GM13976 (cell line): ENCODE results near the gene CCDC74A.
"Not testable (repeated sequence)": the region's sequence is repeated elsewhere in the genome, so short reads cannot be mapped to it uniquely, and the experiment has no call there.

ENCODE experiments used
- DNase-seq: peaks from one replicate; pipeline ENCODE4 v3.0.0; 2012; ENCODE audit warnings: low spot score
- in situ Hi-C: fragments of 300-500 bp; cut with MboI; formaldehyde crosslinking; loops from one replicate; pipeline ENCODE4 v1.12.0; 2022; ENCODE audit warnings: low sequenced_read_pairs, mixed read lengths, inconsistent platforms; ENCODE audit not compliant: unreplicated experiment
- TF ChIP-seq, protein P1 (sequence below): IDR thresholded peaks from 2 replicates; pipeline ENCODE4 v1.5.1; 2012; ENCODE audit warnings: borderline replicate concordance, mild to moderate bottlenecking; ENCODE audit not compliant: insufficient read depth; ENCODE audit errors: extremely low read depth, missing control alignments, control extremely low read depth

CCDC74A gene

DNA sequence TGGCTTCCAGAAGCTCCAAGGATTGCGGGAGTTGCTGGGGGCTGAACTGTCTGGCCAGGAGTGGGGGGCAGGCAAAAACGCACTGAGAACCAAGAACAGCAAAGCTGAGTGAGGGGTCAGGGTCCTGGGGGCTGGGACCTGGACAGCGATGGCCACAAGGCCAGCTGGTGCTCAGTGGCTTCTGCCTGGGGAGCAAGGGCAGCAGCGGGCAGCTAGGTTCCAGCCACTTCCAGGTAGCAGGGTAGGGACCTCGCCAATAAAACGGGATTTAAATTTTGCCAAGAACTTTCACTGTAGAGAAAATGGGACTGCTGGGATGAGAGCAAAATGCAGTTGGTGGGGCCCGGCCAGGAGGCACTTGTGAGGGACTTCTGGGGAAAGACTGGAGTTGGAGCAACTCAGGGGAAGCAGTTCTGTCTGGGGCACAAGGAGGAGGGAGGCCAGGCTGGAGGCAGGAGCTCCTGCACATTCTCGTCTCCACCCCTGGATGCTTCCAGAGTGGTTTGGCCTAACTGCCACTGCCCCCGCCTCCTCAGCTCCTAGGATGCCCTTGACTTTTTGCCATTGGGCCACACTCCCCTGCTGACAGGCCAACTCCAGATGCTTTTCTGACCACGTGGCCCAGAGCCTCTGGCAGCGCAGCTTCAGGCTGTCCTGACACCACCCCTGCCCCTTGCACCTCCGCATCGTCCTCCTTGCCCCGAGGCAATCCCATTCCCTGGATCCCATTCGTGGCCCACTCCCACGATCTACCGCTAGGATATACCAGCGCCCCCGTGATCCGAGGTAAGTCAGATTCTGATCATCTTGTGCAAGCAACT is 5.5 kb upstream of the CCDC74A start:
- no peak for DNase-seq
- in situ Hi-C loops: no loop called here
- TF ChIP-seq, protein P1, sequence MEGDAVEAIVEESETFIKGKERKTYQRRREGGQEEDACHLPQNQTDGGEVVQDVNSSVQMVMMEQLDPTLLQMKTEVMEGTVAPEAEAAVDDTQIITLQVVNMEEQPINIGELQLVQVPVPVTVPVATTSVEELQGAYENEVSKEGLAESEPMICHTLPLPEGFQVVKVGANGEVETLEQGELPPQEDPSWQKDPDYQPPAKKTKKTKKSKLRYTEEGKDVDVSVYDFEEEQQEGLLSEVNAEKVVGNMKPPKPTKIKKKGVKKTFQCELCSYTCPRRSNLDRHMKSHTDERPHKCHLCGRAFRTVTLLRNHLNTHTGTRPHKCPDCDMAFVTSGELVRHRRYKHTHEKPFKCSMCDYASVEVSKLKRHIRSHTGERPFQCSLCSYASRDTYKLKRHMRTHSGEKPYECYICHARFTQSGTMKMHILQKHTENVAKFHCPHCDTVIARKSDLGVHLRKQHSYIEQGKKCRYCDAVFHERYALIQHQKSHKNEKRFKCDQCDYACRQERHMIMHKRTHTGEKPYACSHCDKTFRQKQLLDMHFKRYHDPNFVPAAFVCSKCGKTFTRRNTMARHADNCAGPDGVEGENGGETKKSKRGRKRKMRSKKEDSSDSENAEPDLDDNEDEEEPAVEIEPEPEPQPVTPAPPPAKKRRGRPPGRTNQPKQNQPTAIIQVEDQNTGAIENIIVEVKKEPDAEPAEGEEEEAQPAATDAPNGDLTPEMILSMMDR: no peak

DNA sequence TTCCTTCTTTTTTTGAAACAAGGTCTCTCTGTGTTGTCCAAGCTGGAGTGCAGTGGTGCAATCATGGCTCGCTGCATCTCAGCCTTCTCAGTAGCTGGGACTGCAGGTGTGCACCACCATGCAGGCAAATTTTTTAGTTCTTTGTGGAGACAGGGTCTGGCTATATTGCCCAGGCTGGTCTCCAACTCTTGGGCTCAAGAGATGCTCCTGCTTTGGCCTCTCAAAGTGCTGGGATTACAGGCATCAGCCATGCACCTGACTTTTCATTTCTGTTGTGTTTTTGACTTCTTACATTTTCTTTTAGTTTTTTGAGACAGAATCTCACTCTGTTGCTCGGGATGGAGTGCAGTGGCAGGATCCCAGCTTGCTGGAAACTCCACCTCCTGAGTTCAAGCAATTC is 2.4 kb upstream of the CCDC74A start:
- in situ Hi-C loops, DNase-seq: not testable (repeated sequence)

DNA sequence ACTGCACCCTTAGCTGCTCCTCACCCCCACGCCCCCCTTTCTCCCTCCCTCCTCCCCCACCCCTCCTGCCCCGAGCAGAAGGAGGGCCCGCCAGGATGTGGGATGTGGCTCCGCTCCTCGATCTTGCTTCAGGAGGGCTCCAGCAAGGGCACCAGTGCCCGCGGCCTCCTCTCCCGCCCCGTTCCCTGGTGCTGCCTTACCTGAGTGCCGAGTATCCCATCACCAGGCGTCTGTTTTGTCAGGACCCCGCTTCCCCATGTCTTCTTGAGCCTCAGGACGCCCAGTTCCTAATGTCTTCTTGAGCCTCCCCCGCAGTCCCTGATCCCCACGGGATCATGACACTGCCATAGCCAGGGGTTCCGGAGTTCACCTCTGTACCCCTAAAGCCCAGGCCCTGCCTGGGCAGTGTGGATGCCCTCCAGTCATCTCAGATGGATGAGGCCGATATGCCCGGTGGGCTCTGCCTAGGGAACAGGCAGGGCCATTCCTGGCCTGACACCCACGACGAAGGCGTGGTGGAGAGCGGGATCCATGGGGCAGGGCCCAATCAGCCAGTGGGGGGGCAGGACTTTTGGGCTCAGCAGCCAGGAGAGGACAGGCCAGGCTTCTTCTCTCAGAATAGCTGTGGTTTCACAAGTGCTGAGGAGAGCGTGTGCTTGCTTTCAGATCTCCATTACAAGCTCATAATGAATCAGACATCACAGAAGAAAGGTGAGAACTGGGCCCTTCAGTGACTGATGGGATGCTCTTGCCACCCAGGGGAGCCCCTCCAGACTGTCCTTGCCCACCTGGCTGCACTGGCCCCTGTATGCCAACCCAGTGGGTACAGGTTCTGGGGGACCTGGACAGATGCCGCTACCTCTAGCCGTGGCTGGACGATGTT is 1.5 kb downstream of the CCDC74A start:
- in situ Hi-C loops: not testable (repeated sequence)
- DNase-seq: peak; percentile 54

DNA sequence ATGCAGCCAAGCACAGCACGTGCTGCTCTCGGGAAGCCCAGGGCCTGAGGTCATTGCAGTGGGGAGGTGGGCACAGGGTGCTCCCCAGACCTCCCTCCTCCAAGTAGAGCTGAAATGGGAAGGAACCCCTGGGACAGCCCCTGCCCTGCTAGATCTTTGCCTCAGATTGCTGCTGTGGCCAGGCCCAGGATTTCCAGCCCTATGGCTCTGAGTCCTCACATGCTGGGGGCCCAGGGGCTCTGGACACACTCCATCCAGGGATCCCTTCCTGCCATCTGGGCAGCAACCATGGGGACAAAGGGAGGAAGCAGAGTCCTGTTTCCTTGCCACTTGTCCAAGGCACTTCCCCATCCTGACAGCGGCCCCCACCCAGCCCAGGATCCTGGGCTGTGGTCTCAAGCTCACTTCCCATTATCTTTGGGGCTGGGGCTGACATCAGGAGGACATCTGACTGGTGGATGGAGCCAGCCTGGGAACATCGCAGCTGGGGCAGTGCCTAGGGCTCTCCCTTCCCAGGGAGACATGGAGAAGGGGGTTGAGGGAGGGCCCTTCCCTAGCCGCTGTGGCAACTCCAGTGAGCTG is 2.3 kb downstream of the CCDC74A start:
- in situ Hi-C loops: not testable (repeated sequence)
- DNase-seq: peak; percentile 2

DNA sequence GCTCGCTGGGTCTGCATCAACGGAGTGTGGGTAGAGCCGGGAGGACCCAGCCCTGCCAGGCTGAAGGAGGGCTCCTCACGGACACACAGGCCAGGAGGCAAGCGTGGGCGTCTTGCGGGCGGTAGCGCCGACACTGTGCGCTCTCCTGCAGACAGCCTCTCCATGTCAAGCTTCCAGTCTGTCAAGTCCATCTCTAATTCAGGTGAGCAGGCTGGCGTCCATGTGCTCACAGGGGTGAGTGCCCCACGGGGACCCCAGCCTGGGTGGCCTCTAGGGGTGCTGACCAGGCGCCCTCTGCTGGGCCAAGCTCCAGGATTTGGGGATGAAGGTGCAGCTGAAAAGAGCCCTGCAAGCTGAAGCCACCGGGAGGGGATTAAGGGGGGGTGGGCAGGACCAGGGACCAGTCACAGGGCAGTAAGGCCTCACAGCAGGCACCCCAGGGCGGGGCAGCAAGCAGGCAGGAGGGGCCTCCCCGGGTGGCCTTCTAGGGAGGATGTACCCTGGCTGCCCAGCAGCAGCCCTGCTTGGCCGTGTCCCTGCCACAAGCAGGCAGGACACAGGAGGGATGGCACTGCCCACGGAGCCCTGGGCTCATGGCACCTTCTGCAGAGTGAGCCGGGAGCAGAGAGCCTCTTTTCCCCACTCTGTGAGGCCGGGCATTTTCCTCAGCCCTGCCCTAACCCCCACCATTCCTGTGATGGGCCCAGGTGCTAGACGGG is 3.1 kb downstream of the CCDC74A start:
- in situ Hi-C loops: not testable (repeated sequence)
- peak; percentile 2 for DNase-seq

DNA sequence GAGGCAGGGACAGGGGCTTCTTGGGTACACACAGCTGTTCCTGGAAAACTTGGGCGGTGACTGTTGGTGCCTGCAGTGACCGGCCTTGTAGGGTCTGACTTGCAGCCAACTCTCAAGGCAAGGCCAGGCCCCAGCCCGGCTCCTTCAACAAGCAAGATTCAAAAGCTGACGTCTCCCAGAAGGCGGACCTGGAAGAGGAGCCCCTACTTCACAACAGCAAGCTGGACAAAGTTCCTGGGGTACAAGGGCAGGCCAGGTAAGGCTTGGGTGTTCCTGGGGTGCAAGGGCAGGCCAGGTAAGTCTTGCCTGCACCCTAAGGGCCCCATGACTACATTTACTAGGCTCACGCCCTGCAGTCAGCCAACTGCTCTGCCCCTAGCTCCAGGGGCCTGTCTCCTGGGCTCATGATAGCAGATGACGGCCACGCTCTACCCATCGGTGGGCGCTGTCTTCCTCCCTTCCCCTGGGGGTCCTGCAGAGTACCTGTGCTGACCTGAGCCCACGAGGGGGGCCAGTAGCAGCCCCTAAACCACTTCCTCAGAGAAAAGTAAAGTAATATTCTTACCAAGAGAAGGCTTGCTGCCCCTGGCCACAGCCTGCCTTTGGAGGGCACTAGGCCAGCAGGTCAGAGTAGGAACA is 4.0 kb downstream of the CCDC74A start:
- DNase-seq, in situ Hi-C loops: not testable (repeated sequence)

DNA sequence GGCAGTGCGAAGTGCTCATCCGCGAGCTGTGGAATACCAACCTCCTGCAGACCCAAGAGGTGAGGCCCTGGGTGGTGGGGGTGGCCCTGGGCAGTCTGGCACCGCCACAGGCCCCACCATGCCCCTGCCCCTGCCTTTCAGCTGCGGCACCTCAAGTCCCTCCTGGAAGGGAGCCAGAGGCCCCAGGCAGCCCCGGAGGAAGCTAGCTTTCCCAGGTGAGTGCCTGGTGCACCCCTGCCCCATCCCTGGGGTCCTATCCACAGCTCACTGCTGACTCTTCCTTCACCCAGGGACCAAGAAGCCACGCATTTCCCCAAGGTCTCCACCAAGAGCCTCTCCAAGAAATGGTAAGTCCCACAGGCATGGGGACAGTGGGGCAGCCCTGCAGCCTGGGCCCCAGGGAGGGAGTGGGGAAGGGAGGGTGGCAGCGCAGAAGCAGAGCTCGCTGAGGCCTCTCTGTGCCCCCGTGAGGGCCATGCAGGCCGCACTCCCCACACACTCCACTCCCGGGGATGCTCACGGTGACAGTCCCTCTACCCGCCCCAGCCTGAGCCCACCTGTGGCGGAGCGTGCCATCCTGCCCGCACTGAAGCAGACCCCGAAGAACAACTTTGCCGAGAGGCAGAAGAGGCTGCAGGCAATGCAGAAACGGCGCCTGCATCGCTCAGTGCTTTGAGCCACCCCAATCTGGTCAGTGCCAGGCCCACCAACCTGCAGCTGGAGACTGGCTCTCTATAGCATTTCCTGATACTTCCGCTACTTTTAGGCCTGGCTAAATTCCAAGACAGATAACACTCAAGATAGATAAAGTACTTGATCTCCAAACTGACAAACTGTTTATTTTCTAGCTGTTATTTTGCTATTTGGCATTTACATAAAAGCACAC is 5.3 kb downstream of the CCDC74A start:
- in situ Hi-C loops, DNase-seq: not testable (repeated sequence)

DNA sequence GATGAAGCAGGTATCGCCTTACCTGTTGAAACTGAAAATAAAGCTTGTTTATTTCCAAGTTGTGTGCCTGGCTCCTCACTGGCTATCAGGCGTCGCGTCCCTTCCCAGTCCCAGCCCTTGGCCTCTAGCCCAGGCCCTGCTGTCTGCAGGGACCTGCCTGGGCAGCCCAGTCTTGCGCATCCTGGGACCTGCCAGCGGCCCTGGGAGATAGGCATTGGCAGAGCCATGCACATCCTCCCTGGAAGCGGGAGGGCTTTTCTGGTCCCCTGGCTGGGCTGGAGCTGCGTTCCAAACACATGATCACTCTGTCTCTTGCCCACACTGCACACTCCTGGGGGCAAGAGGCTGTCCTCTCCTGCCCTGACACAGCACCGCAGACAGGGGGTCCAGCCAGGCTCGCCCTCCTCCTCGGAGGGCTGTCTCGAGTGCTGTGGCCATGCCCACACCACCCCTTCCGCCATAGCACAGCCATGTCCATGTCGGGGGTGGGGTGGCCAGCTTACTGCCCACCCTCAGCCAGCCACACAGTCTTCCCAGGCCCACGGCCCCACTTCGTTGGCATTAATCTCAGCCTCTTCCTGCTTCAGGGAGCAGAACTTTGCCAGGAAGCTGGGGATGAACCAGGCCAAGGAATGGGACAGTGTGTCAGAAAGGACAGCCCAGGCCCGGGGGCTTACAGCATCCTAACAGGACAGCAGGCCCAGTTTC is 6.1 kb downstream of the CCDC74A start:
- DNase-seq, in situ Hi-C loops: not testable (repeated sequence)

DNA sequence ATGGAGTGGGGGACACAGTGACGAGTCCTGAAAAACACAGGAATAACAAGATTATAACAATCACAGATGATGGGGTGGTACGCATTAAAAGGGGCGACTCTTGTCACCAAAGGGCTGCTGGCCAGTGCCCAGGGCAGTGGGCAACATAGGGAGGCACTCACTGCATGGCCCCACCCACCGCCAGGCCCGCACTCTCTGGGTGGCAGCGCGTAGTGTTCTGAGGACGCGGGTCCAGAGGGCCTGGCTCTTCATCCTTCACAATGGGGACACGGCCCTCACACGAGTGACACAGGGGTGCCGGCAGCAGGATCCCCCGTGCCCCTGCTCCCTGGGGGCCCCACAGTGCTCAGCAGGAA is 6.6 kb downstream of the CCDC74A start:
- in situ Hi-C loops, DNase-seq: not testable (repeated sequence)

DNA sequence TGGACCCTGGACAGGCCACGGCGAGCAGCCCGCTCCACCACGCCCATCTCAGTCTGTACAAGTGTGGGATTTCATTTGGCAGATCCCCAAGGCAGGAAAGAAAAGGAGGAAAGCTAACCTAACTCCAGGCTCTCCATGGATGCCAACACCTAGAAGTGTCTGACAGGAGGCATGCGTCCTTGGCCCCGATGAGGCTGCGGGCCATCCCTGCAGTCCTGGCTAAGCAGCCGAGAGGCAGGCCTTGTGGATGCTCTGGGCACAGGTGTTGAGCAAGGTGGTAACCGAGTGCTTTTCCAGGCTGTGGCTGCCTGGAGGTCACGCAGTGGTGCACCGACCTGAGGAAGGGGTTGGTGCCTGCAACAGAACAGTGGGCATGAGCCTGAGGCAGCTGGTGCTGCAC is 7.3 kb downstream of the CCDC74A start:
- DNase-seq, in situ Hi-C loops: not testable (repeated sequence)
